ENCODE results near the gene PRELID3B.

The PRELID3B gene

DNA sequence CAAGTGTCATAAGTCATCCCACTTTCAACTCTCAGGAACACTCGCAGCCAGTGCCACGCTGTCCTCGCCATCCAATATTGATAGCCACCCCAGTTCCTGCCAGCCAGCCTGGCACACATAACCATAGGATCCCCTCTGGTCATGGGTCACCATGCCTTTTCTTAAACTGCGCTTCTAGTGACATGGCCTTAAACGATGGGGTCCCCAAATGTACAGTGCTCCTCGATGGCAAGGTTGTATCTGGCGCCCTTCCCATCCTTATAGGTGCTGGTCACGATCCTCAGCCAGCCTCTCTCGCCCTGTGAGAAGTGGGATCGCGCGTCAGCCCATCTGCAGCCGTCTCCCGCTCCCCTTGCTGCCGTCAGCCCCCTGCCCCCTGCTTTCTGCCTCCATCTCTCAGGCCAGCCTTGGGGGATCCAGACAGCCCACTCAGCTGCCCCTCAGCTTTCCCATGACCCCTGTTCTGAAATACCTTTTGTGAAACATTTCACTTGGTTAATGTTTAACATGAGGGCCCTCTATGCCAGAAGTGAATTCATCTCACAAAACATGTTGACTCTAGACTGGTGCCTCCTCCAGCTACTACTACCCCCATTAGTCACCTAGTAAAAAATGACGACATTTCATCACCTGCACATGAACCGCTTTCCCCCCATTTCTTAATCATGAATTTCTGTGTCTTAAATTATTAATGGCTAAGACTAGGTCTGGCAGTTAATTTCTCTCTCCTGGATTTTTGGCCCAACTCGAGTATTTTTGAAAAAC is 46.9 kb downstream of the PRELID3B start:
- DNase-seq (ENCODE audit: low read depth in 2 of 2) = no peak

DNA sequence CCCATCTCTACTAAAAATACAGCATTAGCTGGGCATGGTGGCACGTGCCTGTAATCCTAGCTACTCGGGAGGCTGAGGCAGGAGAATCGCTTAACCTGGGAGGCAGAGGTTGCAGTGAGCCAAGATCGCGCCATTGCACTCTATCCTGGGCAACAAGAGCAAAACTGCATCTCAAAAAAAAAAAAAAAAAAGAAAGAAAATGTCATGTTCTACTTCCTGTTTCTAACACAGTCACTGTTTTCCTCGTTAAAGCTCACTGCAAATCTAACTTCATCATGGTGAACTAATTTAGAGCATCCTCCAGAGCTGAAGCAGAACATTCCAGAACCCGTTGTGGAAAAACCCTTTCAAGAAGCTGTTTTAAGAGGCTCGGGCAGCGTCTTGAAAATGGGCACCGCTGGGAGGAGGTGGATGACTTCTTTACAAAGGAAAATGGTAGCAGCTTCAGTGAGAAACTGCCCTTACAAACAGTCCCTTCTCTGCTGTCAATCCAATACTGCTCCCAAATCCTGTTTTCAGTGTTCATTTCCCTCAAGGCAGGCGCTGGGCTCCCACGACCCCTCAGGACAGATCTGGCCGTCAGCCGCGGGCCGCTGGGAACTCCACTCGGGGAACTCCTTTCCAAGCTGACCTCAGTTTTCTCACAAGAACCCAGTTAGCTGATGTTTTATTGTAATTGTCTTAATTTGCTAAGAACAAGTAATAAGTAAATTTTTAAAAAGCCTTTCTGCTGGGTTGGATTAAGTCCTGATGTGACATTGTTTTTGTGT is 48.0 kb downstream of the PRELID3B start:
- DNase-seq (ENCODE audit: low read depth in 2 of 2) = no peak

DNA sequence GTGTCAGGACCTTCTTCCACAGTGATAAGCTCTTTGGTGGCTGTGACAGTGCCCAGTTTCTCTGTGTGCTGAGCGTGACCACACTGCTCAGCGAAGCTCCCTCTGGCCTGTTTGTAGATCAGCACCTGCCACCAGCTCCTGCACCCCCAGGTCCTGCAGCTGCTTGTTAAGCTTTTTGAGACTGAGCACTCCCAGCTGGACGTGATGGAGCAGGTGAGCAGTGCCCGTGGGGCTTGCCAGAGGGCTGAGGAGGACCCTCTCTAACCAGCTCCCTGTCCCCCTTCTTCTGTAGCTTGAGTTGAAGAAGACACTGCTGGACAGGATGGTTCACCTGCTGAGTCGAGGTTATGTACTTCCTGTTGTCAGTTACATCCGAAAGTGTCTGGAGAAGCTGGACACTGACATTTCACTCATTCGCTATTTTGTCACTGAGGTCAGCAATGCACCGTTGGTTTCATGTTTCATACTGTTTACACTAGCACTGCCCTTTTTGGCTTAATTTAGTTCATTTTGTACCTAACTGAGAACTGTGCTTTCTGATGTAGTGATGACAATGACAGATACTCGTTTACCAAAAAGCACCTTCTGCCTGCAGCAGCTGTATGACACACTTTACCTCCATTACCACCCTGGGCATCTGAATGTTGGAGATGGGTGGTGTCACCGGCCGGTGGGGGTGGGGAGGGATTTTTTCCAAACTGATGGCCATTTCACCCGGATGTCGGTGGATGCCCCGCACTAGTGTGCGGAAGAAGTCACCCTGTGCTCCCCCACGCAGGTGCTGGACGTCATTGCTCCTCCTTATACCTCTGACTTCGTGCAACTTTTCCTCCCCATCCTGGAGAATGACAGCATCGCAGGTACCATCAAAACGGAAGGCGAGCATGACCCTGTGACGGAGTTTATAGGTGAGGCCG is 49.0 kb downstream of the PRELID3B start:
- no peak for DNase-seq (ENCODE audit: low read depth in 2 of 2)

DNA sequence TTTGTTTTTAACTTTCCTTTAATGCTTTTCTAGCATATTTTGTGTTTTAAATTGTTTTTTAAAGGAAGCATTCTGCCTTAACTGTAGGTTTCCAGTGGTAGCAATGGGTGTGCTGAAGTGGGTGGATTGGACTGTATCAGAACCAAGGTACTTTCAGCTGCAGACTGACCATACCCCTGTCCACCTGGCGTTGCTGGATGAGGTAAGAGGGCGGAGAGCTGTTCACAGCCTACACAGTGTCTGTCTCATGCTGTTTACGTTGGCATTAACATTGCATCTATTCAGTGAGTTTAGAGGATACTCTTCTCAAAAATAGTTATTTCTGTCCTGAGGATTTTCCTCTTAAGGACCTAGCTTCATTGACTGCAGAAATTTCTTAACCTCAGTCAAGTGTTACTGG is 49.7 kb downstream of the PRELID3B start:
- no peak for DNase-seq (ENCODE audit: low read depth in 2 of 2)

DNA sequence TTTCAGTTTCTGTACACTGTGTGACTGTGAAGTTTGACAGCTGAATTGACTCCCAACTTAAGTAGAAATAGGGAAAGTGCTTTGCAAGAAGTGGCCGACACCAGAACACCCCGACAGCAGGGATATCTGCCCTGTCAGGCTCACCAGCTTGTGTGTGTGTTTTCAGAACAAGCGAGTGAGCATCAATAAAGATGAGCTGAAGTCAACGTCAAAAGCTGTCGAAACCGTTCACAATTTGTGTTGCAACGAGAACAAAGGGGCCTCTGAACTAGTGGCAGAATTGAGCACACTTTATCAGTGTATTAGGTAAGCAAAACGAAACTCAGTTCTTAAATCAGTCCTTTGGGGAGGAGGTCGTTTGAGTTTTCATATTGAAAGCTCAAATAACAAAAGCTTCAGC is 50.9 kb downstream of the PRELID3B start:
- no peak for DNase-seq (ENCODE audit: low read depth in 2 of 2)

DNA sequence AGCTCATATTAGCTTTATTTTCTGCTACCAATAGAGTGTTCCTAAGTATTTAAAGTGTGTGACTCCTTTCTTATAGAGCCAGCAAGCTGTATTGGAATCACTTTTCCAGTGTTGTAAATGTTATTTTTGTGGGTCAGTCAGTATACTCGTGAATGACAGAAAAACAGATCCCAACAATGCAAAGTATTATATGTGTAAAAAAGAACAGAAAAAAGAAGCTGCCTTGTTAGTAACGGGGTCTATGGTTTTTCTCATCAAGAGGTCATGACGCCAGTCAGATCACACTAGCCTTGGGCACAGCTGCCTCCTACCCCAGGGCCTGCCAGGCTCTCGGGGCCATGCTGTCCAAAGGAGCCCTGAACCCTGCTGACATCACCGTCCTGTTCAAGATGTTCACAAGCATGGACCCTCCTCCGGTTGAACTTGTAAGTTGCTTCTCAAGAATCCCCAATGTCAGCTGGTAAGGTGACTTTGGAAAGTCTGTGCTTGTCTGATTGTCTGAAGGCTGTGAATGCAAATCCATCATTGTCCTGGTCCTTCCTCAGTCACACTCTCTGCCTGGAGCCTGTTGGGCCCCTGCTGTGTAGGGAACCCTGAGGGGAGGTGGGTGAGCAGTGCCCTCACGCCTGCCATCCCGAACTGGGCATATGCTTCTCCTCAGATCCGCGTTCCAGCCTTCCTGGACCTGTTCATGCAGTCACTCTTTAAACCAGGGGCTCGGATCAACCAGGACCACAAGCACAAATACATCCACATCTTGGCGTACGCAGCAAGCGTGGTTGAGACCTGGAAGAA is 51.7 kb downstream of the PRELID3B start:
- no peak for DNase-seq (ENCODE audit: low read depth in 2 of 2)

DNA sequence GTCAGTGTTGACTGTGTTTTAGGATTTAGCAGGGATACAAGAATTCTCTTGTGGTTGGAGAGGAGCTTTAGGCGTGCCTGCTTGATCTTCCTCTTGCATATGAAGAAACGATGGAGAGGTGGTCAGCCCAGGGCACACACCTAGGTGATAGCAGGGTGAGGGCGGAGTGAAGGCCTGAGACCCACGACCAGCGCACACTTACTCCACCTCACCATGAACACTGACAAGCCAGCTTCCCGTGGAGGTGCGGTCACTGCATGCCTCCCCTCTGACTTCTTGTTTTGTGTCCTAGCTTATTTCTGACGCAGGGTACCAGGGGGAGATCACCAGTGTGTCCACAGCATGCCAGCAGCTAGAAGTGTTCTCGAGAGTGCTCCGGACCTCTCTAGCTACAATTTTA is 53.4 kb downstream of the PRELID3B start:
- DNase-seq (ENCODE audit: low read depth in 2 of 2) = no peak

DNA sequence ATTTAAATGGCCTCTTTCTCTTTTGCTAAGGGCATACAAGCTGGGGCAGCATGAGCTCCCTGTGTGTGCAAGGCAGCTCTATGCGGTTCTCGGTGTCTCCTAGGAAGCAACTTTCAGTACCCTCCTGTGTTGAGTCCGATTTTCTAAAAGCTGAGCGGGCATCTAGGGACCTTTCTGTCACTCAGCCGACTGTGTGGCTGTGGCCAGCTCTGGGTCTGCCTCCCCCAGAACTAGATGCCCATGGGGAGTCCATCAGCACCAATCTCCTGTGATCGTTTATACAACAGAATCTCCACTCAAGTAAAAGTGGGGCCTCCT is 54.1 kb downstream of the PRELID3B start:
- no peak for DNase-seq (ENCODE audit: low read depth in 2 of 2)

DNA sequence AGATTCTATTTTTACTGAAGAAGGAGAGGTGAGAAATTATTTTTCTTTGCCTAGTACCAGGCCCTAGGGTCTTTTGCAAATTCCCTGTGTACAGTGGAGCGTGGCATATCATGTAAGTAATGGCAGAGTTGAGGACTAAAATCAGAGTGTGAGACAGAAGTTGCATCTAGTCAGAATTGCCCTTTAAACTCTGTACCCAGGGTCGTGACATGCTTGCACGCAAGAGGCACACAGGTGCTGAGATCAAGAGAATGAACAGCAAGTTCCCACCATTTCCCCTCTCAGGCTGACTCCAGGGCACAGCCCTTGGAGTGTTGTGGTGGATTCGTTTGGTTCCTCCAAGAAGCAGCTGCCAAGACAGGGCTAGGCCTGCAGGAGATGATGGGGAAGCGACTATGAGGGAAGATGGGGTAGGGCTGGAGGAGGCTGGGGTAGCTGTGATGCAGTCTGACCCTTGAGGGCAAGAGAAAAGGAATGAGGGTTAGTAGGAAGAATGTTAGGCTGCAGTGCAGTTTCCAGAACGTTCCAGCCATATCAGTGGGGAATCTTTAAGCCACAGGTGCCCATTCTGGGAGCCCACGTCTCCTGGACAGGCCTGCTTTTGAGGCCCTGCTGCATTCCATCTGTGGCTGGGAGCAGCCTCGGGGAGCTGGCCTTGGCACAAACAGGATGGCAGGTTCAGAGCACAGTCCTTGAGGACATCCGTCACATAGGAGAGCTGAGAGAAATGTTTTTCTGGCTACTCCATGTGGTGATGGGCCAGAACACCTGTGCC is 54.6 kb downstream of the PRELID3B start:
- no peak for DNase-seq (ENCODE audit: low read depth in 2 of 2)

DNA sequence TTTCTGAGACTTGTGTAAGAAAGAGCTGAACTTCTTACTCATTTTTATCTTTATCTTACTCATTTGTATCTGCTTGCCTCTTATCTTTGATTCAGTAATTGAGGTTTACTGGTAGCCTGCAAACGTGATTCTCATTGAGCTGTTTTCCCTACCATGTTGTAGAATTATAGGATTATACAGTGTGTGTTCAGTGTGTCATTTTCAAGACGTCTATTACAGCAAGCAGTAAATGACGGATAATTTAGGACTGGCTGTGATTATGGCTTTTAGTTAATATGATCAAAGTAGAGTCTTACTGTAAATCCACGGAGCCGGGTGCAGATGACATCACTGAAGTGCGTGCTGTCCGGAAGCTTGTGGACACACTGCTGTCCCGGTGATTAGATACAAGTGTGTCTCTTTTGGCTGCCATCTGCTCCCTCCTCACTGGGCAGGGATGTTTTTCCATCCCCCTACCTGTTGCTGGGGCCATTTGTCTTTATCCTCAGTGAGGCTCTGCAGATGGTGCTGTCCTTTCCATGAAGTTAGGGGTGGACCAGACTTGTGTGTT is 55.5 kb downstream of the PRELID3B start:
- DNase-seq (ENCODE audit: low read depth in 2 of 2) = no peak

DNA sequence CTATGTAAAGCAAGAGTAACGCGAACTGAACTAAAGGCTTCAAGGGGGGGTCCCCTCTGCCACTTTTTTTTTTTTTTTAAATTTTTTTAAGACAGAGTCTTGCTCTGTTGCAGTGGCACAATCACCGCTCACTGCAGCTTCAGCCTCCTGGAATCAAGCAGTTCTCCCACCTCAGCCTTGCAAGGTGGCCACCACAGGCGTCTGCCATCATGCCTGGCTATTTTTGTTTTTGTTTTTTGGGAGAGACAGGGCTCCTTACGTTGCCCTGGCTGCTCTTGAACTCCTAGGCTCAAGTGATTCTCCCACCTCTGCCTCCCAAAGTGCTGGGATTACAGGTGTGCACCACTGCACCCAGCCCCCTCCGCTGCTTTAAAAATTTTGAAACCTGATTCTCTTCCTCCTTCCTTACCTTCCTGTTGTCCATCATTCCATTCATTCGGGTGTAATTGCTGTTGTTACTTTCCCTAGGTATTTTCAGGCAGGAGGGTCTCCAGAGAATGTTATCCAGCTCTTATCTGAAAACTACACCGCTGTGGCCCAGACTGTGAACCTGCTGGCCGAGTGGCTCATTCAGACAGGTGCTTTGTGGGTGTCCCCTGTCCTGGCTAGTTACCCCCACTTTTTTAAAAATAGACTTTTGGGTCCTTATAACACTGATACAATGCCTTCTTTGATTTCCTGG is 56.2 kb downstream of the PRELID3B start:
- DNase-seq (ENCODE audit: low read depth in 2 of 2) = no peak

DNA sequence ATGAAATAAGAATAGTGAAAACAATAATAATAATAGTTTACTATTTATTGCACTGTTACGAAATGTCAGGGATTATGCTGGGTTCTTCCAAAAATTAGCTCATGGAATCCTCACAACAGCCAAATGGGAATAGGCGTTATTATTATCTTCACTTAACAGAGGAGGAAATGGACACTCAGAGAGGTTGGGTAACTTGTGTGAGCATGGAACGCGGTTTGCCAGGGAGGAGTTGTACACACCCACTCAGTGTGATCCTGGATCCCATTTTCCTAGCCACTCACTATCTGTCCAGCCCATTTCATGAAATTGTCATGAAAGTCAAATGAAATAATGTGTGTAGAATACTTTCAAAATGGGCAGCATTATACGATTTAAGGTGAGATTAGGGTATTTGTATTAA is 56.9 kb downstream of the PRELID3B start:
- DNase-seq (ENCODE audit: low read depth in 2 of 2) = no peak

DNA sequence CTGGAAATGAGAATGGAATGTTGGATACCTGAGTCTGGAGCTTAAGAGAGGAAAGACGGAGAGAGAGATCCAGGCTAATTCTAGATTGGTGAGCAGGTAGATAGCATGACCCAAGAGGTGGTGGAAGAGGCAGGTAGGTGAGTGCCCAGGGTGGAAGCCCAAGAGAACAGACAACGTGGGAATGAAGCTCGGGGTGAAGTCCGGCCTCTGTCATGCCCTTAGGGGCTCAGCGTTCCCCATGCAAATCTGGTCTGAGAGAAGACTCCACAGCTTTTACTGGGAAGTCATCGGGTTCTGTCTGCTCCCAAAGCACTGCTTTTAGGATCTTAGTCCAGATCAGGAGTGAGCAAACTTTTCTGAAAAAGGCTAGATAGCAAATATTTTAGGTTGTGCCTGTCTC is 57.9 kb downstream of the PRELID3B start:
- no peak for DNase-seq (ENCODE audit: low read depth in 2 of 2)
